CMK (cell line): ENCODE measurements around the gene TOX3.

ENCODE experiments used
- DNase-seq: peaks from one replicate; pipeline ENCODE4 v3.0.0-alpha.2; 2010; ENCODE audit warnings: low read depth

The TOX3 gene

DNA sequence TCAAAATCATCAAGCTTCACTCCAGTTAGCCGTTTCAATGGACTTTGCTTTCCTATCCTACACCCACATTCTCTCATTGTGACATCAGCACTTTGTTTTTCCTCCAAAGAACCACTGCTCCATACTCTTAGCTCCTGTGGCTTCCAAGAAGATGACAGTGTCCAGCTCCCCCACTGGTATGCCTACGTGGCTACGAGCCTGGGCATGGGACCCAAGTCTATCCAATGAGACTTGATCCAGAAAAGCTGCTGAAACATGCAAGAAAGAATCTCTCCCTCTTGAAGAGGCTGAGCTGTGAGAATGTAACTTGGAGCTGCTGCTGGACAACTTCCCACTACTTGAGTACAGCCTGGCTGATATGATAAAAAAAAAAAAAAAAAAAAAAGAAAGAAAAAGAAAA, 9.4 kb downstream of the TOX3 start:
- DNase-seq = no peak

DNA sequence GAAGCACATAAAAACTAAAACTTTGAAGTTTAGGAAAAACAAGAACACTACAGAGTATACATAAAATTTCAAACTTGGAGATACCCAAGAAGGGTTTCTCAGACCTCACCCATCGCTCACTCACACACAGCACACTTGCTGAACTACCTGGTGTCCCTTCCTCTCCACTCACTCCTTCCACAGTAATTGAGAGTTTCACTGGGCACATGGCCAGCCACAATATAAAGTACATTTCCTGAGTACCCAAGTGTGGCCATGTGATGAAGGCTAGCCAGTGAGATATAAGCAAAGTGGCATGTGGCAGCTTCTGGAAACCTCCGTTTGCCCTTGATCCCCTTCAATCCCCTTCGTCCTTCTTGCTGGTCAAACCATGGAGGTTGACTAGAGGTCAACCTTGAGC, 11.9 kb downstream of the TOX3 start:
- DNase-seq = no peak

DNA sequence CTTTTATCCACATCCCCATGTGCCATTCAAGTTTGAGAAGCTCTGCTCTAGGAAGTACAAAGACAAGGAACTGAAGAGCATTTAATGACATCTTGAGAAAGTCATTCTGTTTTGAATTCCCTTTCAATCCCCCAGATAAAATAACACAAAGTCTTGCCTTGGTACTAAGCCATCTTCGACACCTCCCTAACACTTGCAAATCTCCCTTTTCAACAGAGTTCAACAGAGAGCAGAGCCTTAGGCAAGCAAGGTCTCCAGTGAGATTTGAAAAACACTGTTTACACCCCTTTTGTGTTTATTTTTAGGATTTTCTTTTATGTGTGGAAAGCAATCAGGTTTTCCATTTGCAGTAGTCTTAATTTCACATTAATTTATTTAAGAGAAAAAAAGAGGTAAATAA, 13.6 kb downstream of the TOX3 start:
- no peak for DNase-seq

DNA sequence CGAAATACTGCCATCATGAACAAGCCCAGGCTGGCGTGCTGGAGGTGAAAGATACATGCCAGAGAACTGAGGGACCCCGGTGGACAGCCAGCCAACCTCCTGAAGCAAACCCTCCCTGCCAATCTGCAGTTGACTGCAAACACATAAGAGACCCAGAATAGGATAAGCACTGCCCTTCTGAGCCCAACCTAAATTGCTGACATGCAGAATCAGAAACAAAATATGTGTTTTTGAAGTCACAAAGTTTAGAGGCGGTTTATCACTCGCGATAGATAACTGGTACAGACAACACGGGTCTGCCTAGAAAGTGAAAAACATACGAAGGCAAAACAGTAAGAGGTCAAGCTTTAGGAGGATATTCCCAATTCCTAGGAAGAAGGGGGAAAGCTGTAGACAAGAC, 14.6 kb downstream of the TOX3 start:
- DNase-seq = no peak

DNA sequence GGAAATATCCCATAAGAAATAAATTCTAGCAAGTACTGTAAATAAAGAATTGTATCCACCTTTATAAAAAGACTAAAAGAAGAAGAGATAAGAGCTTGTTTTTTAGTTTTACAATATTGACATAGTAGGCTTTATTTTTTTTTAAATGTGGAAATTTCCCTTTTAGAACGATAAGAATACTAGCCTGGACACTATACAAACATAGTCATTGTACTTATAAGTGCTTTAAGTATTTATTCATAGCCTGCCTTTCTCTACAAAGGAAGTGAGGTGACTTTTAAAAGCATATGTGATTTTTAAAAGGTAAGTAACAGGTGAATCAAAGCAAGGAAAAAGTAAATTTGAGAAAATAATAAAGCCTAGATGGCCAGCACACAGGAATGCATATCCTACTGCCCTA, 17.7 kb downstream of the TOX3 start:
- no peak for DNase-seq

DNA sequence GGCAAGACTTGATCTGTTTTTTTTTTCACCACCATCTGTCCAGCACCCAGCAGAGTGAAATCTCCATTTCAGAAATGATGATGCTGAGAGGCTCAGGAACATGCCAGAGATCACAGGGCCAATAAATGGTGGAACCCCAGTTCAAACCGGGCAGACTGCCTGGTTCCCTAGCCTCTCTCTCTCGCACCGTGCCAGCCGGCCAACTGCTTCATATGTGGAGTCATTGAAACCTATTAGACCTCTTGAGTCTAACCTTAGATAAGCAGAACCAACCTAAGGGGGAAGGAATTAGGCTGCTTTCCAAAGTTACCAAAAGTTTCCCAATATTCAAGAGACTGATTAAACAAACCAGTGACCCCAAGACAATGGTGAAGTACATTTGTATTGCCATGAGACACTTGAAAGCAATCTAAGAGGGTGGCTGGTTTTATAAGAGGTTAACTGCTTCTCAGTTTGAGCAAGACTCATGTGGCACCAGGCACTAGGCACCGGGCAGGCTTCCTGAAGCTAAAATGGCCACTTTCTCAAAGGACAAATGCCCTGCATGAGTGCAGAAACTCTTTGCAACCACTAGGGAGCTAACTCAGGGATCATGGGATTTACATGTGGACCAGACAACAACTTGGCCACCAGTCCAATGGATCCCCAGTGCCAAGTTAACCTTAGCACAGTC, 18.4 kb downstream of the TOX3 start:
- DNase-seq = no peak

DNA sequence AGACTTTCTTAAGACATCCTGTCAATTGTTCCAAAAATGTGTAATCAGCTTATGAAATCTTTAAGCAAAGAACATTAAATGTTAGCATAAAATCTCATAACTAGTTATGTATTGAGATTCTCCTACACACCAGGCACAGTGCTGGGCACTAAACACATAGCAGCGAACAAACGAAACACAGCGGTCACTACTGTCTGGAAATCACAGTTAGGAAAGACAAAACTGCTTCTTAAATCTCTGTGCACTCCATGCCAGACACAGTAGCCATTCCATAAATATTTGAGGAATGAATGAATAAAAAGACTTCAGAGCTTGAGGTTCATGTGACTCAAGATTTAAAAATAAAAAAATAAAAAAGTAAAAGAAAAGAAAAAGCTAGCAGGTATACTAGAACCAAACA, 20.1 kb downstream of the TOX3 start:
- DNase-seq = no peak

GRCh38 chr16:52526116-52526828, 20.7 kb downstream of the TOX3 start:
- no peak for DNase-seq

GRCh38 chr16:52521570-52521969, 25.4 kb downstream of the TOX3 start:
- DNase-seq = no peak

DNA sequence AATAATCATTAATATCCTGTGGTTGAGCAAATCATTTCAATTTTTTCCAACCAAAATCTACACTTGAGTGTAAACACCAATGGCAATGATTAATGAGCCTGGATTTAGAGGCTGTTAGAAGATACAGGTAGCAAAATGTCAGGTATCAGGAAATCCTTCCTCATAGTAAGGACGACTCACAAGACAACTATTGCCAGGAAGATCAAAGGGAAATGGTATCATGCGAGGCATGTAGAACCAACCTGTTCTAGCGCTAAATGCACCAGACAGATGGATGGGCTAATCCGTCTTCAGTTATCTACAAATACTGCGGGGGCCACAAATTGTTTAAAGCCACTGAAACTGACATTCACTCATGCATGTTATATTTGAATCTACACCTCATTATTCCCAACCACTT, 28.1 kb downstream of the TOX3 start:
- no peak for DNase-seq

GRCh38 chr16:52515068-52515671, 31.8 kb downstream of the TOX3 start:
- DNase-seq = no peak

DNA sequence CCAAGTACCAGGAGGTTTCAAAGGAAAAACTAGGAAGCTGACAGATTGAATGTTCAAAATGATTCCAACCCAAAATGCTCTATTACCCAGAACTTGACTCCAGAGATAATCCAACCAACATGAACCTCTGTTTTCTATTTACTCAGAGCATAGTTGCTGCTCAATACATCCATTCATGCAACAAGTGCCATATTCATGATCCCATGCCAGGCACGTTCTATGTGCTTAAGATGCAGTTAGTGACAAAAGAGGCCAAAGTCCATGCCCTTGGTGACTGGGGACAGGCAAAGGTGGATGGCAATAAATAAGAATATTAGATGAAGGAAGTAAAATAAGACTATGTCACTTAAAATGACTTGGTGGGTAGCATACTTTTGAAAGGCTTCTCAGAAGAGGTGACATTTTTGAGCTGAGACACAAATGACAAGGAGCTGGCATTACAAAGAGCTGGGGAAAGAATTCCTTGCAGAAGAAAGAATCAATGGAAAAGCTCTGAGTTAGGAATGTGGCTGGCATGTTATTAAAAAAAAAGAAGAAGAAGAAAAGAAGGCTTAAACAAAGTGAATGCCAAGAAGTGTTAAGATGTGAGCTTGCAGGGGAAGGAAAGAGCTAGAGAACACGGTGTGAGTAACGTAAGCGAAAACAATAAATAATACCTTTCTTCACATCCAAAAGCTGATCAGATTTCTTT, 34.5 kb downstream of the TOX3 start:
- DNase-seq = no peak

GRCh38 chr16:52501746-52502145, 45.2 kb downstream of the TOX3 start:
- no peak for DNase-seq

- no peak for DNase-seq
Observed at GRCh38 chr16:52500963-52501362, 46.0 kb downstream of the TOX3 start.

GRCh38 chr16:52499060-52499440, 47.9 kb downstream of the TOX3 start:
- no peak for DNase-seq

DNA sequence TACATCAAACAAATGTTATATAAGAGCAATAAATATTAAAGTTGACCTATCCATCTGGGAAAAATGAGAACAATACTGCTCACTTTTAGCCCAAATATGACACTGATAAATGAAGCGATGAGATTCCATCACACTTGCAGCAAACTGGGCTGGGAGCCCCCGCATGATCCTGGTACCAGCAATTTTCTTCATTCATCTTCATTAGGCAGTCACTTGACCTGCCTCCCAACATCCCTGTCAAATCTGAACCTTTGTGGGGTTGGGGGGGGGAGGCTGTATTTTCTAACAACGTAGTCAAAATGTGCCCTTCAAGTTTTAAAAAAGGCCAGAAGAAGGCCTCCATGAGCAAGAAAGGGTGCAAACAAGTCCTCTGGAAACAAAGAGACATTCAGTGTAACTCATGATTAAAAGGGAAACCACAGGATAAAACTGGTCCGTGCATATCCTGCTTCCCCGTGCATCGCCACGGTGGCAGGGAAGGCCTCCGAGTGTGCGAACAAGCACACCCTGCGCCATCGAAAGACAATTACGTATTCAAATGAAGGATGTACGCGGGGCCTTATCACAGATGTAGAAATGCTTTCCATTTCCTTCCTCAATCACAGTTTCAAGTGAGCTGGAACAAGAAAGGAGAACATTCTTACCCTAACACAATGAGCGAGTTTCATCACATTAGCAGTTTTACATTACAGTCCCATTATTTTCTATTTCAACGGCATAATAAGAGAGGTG, 48.4 kb downstream of the TOX3 start:
- no peak for DNase-seq

DNA sequence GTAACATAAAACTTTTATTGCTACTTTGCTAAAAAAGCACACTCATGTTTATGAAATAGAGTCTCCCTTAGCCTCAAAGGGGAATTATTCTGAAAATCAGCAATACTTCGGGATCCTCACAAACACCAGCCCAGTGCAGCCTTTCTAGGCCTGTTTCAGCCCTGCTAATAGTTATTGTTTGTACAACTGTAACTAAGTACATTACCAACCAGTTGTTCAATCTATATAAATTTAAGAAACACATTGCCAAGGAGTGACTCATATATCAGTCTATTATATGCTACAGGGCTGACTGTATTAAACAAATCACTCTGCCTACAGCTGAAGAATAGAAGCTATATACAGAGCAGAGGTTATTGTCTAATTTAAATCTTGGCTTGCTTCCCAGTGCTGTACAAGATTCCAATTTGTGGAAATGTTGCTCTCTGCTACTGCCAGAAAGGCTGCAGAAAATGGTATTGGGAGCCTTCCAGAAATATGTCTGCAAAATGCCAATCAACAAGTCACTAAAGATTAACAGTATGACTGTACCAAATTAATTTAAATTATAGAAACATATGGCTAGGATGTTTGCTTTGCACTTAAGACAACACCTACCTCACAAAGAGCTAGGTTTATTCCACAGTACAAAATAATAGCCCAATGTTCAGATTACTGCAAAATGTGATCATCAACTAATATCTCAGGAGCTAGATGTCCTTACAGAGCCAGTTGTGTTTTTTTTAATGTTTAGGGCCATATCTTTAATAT, 49.7 kb downstream of the TOX3 start:
- no peak for DNase-seq

GRCh38 chr16:52496051-52496876, 50.7 kb downstream of the TOX3 start:
- DNase-seq = no peak

DNA sequence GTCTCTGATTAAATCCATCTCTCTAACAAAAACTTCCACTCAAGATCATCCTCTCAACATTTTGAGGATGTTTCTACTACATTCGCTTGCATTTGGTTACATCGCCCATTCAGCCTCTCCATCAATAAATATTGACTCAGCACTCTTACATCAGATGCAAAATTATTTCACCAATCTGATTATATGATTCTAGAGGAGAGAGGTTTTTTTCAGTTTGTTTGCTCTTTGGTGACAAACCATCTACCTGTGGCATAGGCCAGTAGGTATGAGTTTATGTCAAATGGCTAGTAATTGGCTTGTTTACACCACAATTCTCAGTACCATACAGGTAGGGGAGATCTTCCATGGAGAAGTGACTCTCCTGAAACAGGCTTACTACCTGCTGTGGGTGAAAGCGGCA, 52.3 kb downstream of the TOX3 start:
- DNase-seq = no peak

GRCh38 chr16:52494145-52494544, 52.8 kb downstream of the TOX3 start:
- no peak for DNase-seq
